Activated CD4-positive, alpha-beta T cell treated with anti-CD3 and anti-CD28 coated beads, Interleukin-2, amount 10 ng/mL, durations not matched to agents 24 days and 14 days (primary cell): ENCODE results near the gene TAS2R43. TPM values are rescaled to one million over a fixed set of nuclear protein-coding genes. Genes with fewer than 3 reads are reported as not detected.
"Not testable (repeated sequence)": the region's sequence is repeated elsewhere in the genome, so short reads cannot be mapped to it uniquely, and the experiment has no call there.

Source experiments
- DNase-seq: peaks from one replicate; pipeline ENCODE4 v3.0.0; 2022
- H3K27ac Mint-ChIP-seq: one replicate; pipeline ENCODE4 v1.8.0; 2022; ENCODE audit warnings: mild to moderate bottlenecking, mixed read lengths
- H3K27me3 Mint-ChIP-seq: one replicate; pipeline ENCODE4 v1.8.0; 2022; ENCODE audit warnings: mixed read lengths
- H3K36me3 Mint-ChIP-seq: one replicate; pipeline ENCODE4 v1.8.0; 2022; ENCODE audit warnings: low read depth, mild to moderate bottlenecking, mixed read lengths
- H3K4me1 Mint-ChIP-seq: one replicate; pipeline ENCODE4 v1.8.0; 2021; ENCODE audit warnings: mixed read lengths
- H3K4me3 Mint-ChIP-seq: one replicate; pipeline ENCODE4 v1.8.0; 2022; ENCODE audit warnings: mild to moderate bottlenecking, moderate library complexity, mixed read lengths
- H3K9me3 Mint-ChIP-seq: one replicate; pipeline ENCODE4 v1.8.0; 2021; ENCODE audit warnings: mixed read lengths
- intact Hi-C: fragments of 100-400 bp; cut with micrococcal nuclease; formaldehyde crosslinking; loops from one replicate; pipeline ENCODE4 v1.15.1; 2023
- total RNA-seq: library from RNA; stranded (reverse); gene quantifications from 2 replicates; pipeline ENCODE4 v1.2.3, GENCODE V29; 2022

TAS2R43 gene, protein sequence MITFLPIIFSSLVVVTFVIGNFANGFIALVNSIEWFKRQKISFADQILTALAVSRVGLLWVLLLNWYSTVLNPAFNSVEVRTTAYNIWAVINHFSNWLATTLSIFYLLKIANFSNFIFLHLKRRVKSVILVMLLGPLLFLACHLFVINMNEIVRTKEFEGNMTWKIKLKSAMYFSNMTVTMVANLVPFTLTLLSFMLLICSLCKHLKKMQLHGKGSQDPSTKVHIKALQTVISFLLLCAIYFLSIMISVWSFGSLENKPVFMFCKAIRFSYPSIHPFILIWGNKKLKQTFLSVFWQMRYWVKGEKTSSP
- total RNA-seq: 1.2 and 1.3 TPM in 2 replicates

DNA sequence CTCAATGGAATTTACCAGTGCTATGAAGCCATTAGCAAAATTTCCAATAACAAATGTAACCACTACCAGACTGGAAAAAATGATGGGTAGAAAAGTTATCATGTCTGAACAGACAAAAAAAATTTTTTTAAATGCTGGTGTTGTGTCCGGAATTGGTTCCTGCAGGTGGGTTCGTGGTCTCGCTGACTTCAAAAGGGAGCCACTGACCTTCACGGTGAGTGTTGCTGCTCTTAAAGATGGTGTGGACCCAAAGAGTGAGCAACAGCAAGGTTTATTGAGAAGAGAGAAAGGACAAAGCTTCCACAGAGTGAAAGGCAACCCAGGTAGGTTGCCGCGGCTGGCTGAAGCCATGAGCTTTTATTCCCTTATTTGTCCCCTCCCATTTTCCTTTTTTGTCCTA is at the start of gene TAS2R43:
Gene TAS2R43, minus strand, starts transcription at position 186 of the 400 bp plus-strand sequence. Its CDS starts 84 bp downstream, at position 102.
- intact Hi-C loops: no loop called here
- Mint-ChIP-seq H3K36me3 (peaks cover 18% of the 10 kb centered on the region), H3K4me3 (no peak within 1 kb of the TSS), H3K9me3 (no peaks in the 10 kb centered on the region), H3K27me3 (no peaks in the 10 kb centered on the region), H3K4me1 (no peaks in the 10 kb centered on the region), H3K27ac (no peak within 1 kb of the TSS)
- DNase-seq: no peak

DNA sequence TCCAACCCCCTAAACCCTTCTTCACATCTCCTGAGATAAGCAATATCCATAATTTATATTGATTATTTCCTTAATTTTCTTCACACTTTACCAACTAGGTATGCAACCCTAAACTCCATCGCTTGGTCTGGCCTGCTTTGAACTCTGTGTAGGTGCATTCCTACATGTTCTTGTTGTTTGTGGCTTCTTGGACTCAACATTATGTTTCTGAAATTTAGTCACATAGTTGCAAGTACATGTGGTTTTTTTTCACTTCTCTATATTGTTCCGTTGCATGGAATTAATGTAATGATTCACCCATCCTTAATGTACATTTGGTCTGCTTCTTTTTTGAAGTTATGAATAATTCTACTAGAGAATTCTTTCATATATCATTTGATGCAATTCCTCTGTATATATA is 44.0 kb upstream of the TAS2R43 start:
- Mint-ChIP-seq H3K4me1 (peaks cover 20% of the 10 kb centered on the region), H3K27ac (no peak overlapping the region)

GRCh38 chr12:11134305-11134704 is 42.2 kb upstream of the TAS2R43 start, which contains the start of gene TAS2R30:
TSS of gene TAS2R30 (minus strand) at chr12:11134644. CDS start at chr12:11134244, 400 bp downstream.
- intact Hi-C loops: loop anchor here (2.0 kb wide), 1 partner anchor 50 kb away; no protein-coding TSS in a partner anchor
- H3K4me3 Mint-ChIP-seq: no peak within 1 kb of the TSS
- peaks cover 15% of the 10 kb centered on the region for H3K36me3 Mint-ChIP-seq
- H3K4me1 Mint-ChIP-seq: peaks cover 20% of the 10 kb centered on the region
- H3K27me3 Mint-ChIP-seq: no peaks in the 10 kb centered on the region
- no peak for DNase-seq
- peak within 1 kb of the TSS; percentile 35 for H3K27ac Mint-ChIP-seq
- peaks cover 7% of the 10 kb centered on the region for H3K9me3 Mint-ChIP-seq

More for the DNA sequence above, 44.0 kb upstream of the TAS2R43 start:
- Mint-ChIP-seq H3K9me3 (peaks cover 10% of the 10 kb centered on the region), H3K27me3 (no peaks in the 10 kb centered on the region), H3K36me3 (peaks cover 23% of the 10 kb centered on the region), H3K4me3 (no peak overlapping the region)
- DNase-seq: no peak
- intact Hi-C loops: no loop called here

- intact Hi-C loops: loop anchor here (2.0 kb wide), 1 partner anchor 49 kb away; no protein-coding TSS in a partner anchor
These were observed 41.7 kb upstream of the TAS2R43 start for GRCh38 chr12:11133816-11134215.

DNA sequence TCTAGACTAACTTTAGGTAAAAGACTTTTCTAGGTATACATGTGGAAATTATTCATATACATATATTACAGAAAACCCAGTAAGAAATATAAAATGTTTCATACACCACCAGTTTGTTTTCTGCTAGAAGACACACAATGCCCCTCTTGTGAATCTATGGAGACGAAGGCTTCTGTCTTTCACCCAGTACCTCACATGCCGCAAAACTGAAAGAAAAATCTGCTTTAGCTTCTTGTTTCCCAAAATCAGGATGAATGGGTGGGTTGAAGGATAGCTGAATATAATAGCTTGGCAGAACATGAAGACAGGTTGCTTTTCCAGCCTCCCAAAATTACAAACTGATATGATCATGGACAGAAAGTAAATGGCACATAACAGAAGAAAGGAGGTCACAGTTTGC is 41.0 kb upstream of the TAS2R43 start:
- Mint-ChIP-seq H3K36me3 (peaks cover 22% of the 10 kb centered on the region), H3K4me1 (peaks cover 20% of the 10 kb centered on the region), H3K4me3 (no peak overlapping the region), H3K27ac (no peak overlapping the region), H3K27me3 (no peaks in the 10 kb centered on the region), H3K9me3 (peaks cover 7% of the 10 kb centered on the region)
- DNase-seq: no peak
- intact Hi-C loops: no loop called here

More at GRCh38 chr12:11133816-11134215, 41.7 kb upstream of the TAS2R43 start:
- H3K36me3 Mint-ChIP-seq: peaks cover 19% of the 10 kb centered on the region
- no peak overlapping the region for H3K27ac Mint-ChIP-seq
- no peak overlapping the region for H3K4me3 Mint-ChIP-seq
- H3K9me3 Mint-ChIP-seq: peaks cover 7% of the 10 kb centered on the region
- peaks cover 20% of the 10 kb centered on the region for H3K4me1 Mint-ChIP-seq
- no peaks in the 10 kb centered on the region for H3K27me3 Mint-ChIP-seq
- DNase-seq: no peak

- peaks cover 29% of the 10 kb centered on the region for H3K36me3 Mint-ChIP-seq
- H3K27me3 Mint-ChIP-seq: no peaks in the 10 kb centered on the region
- no peak overlapping the region for H3K4me3 Mint-ChIP-seq
- intact Hi-C loops: no loop called here
- no peak overlapping the region for H3K27ac Mint-ChIP-seq
- peaks cover 11% of the 10 kb centered on the region for H3K4me1 Mint-ChIP-seq
- peaks cover 14% of the 10 kb centered on the region for H3K9me3 Mint-ChIP-seq
- DNase-seq: no peak
These were observed 38.9 kb upstream of the TAS2R43 start for GRCh38 chr12:11130999-11131398.

GRCh38 chr12:11130382-11130781 is 38.3 kb upstream of the TAS2R43 start:
- intact Hi-C loops: no loop called here
- Mint-ChIP-seq H3K4me3 (no peak overlapping the region), H3K9me3 (peaks cover 14% of the 10 kb centered on the region), H3K27ac (no peak overlapping the region), H3K27me3 (no peaks in the 10 kb centered on the region), H3K36me3 (peaks cover 29% of the 10 kb centered on the region), H3K4me1 (peaks cover 8% of the 10 kb centered on the region)
- DNase-seq: no peak

GRCh38 chr12:11114130-11114529 is 22.0 kb upstream of the TAS2R43 start:
- Mint-ChIP-seq H3K36me3 (peaks cover 87% of the 10 kb centered on the region), H3K4me1 (peaks cover 19% of the 10 kb centered on the region), H3K9me3 (peaks cover 40% of the 10 kb centered on the region)
- H3K27me3 Mint-ChIP-seq, intact Hi-C loops, H3K4me3 Mint-ChIP-seq, DNase-seq, H3K27ac Mint-ChIP-seq: not testable (repeated sequence)

DNA sequence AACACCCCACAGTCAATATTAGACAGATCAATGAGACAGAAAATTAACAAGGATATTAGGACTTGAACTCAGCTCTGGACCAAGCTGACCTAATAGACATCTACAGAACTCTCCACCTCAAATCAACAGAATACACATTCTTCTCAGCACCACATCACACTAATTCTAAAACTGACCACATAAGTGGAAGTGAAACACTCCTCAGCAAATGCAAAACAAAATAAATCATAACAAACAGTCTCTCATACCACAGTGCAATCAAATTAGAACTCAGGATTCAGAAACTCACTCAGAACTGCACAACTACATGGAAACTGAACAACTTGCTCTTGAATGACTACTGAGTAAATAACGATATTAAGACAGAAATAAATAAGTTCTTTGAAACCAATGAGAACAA is 19.1 kb upstream of the TAS2R43 start:
- Mint-ChIP-seq H3K9me3 (peaks cover 50% of the 10 kb centered on the region), H3K36me3 (peaks cover 76% of the 10 kb centered on the region), H3K4me1 (peaks cover 24% of the 10 kb centered on the region), H3K27ac (peak overlapping the region; percentile 6)
- DNase-seq, H3K27me3 Mint-ChIP-seq, H3K4me3 Mint-ChIP-seq, intact Hi-C loops: not testable (repeated sequence)

DNA sequence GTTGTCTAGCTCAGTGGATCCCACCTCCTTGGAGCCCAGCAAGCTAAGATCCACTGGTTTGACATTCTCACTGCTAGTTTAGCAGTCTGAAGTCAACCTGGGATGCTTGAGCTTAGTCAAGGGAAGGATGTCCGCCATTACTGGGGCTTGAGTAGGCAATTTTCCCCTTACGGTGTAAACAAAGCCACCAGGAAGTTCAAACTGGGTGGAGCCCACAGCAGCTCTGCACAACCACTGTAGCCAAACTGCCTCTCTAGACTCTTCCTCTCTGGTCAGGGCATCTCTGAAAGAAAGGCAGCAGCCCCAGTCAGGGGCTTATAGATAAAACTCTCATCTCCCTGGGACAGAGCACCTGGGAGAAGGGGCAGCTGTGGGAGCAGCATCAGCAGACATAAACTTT is 16.7 kb upstream of the TAS2R43 start:
- Mint-ChIP-seq H3K4me3 (no peak overlapping the region), H3K9me3 (peaks cover 50% of the 10 kb centered on the region)
- intact Hi-C loops: no loop called here

GRCh38 chr12:11107719-11108118 is 15.6 kb upstream of the TAS2R43 start:
- Mint-ChIP-seq H3K9me3 (peaks cover 43% of the 10 kb centered on the region), H3K4me1 (peaks cover 21% of the 10 kb centered on the region), H3K27ac (no peak overlapping the region), H3K36me3 (peaks cover 66% of the 10 kb centered on the region), H3K4me3 (no peak overlapping the region), H3K27me3 (no peaks in the 10 kb centered on the region)
- DNase-seq: no peak
- intact Hi-C loops: no loop called here

More for the DNA sequence above, 16.7 kb upstream of the TAS2R43 start:
- peaks cover 68% of the 10 kb centered on the region for H3K36me3 Mint-ChIP-seq
- H3K27me3 Mint-ChIP-seq: no peaks in the 10 kb centered on the region
- H3K4me1 Mint-ChIP-seq: peaks cover 22% of the 10 kb centered on the region
- H3K27ac Mint-ChIP-seq: no peak overlapping the region
- no peak for DNase-seq

- Mint-ChIP-seq H3K4me3 (no peak overlapping the region), H3K9me3 (peaks cover 31% of the 10 kb centered on the region), H3K27me3 (no peaks in the 10 kb centered on the region), H3K36me3 (peaks cover 57% of the 10 kb centered on the region), H3K4me1 (peaks cover 18% of the 10 kb centered on the region), H3K27ac (no peak overlapping the region)
- no peak for DNase-seq
- intact Hi-C loops: no loop called here
These were observed 14.2 kb upstream of the TAS2R43 start for GRCh38 chr12:11106288-11106687.

- H3K27ac Mint-ChIP-seq: no peak overlapping the region
These were observed 13.4 kb upstream of the TAS2R43 start for GRCh38 chr12:11105546-11105945.

DNA sequence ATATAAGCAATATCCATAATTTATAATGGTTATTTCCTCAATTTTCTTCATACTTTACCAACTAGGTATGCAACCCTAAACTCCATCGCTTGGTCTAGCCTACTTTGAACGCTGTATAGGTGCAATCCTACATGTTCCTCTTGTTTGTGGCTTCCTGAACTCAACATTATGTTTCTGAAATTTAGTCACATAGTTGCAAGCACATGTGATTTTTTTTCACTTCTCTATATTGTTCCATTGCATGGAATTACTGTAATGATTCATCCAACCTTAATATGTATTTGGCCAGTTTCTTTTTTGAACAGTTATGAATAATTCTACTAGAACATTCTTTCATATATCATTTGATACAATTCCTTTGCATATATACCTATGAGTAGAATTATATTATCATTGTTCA is 2.8 kb upstream of the TAS2R43 start:
- DNase-seq, H3K4me1 Mint-ChIP-seq, H3K4me3 Mint-ChIP-seq, H3K27ac Mint-ChIP-seq, H3K27me3 Mint-ChIP-seq, intact Hi-C loops: not testable (repeated sequence)
- Mint-ChIP-seq H3K36me3 (peaks cover 25% of the 10 kb centered on the region), H3K9me3 (peaks cover 10% of the 10 kb centered on the region)

More at GRCh38 chr12:11105546-11105945, 13.4 kb upstream of the TAS2R43 start:
- H3K27me3 Mint-ChIP-seq: no peaks in the 10 kb centered on the region
- peaks cover 53% of the 10 kb centered on the region for H3K36me3 Mint-ChIP-seq
- peaks cover 15% of the 10 kb centered on the region for H3K4me1 Mint-ChIP-seq
- H3K9me3 Mint-ChIP-seq: peaks cover 28% of the 10 kb centered on the region
- no peak for DNase-seq
- intact Hi-C loops: no loop called here
- no peak overlapping the region for H3K4me3 Mint-ChIP-seq
